Measurements from ENCODE around the gene TIMM10B. TPM values are rescaled to one million over a fixed set of nuclear protein-coding genes. Genes with fewer than 3 reads are reported as not detected.

The TIMM10B gene
- total and polyA plus RNA-seq, 9 of the 15 experiments (the other 6 are each of a cell fraction or from before 2014, with no cell fraction given) = 43.2 to 163 (median 57.0) TPM

DNA sequence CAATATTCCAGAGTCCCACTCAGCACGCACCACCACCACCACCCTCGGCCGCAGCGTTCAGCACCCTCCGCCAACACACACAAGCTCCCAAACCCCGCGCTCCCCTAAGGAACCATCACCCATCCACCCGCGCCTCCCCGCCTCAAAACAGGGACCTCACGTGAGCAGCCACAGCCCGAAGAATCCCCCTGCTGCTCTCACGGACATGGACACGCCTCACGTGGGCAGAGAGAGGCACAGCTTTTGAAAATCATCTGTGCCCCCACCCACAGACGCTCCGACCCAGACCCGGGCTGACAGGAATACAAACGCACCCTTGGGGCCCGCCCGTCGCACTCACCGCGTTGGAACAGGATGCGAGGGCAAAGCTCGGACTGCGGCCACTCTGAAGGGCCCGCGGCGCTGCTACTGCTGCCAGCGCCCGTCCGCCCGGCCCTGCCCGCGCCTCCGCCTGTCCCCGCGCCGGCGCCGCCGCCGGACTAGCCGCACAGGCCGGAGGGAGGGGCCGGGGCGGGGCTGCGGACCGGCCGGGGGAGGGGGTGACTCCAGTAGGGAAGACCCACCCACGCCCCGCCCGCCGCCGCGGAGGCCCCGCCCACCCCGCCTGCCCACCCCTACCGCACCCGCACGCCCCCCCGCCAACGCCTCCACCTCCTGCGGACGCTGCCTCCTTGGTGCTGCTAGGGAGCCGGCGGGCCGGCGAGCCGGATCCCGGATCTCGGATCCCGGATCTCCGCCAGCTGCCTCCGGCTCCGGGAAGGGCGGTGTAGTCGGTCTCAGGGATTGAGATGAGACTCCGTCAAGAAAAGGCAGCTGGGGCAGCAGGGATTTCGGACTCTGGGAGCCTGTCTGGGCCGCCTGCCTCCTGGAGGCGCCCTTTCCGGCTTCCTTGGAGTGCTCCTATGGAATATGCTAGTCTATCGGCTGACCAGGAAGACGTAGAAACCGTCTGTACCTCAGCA lies 7.6 kb upstream of the TIMM10B start, which contains the start of gene TRIM3 (continued):
- TF ChIP-seq, protein P1, sequence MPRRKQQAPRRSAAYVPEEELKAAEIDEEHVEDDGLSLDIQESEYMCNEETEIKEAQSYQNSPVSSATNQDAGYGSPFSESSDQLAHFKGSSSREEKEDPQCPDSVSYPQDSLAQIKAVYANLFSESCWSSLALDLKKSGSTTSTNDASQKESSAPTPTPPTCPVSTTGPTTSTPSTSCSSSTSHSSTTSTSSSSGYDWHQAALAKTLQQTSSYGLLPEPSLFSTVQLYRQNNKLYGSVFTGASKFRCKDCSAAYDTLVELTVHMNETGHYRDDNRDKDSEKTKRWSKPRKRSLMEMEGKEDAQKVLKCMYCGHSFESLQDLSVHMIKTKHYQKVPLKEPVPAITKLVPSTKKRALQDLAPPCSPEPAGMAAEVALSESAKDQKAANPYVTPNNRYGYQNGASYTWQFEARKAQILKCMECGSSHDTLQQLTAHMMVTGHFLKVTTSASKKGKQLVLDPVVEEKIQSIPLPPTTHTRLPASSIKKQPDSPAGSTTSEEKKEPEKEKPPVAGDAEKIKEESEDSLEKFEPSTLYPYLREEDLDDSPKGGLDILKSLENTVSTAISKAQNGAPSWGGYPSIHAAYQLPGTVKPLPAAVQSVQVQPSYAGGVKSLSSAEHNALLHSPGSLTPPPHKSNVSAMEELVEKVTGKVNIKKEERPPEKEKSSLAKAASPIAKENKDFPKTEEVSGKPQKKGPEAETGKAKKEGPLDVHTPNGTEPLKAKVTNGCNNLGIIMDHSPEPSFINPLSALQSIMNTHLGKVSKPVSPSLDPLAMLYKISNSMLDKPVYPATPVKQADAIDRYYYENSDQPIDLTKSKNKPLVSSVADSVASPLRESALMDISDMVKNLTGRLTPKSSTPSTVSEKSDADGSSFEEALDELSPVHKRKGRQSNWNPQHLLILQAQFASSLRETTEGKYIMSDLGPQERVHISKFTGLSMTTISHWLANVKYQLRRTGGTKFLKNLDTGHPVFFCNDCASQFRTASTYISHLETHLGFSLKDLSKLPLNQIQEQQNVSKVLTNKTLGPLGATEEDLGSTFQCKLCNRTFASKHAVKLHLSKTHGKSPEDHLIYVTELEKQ (CRISPR knock-in tag; IDR thresholded peaks at IDR 0.05) = no peak
- TF ChIP-seq, protein P2, sequence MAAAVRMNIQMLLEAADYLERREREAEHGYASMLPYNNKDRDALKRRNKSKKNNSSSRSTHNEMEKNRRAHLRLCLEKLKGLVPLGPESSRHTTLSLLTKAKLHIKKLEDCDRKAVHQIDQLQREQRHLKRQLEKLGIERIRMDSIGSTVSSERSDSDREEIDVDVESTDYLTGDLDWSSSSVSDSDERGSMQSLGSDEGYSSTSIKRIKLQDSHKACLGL (CRISPR knock-in tag; IDR thresholded peaks at IDR 0.05; ENCODE audit: borderline replicate concordance, poor library complexity, severe bottlenecking) = no peak
- TF ChIP-seq YY1 (IDR thresholded peaks at IDR 0.05; ENCODE audit: borderline replicate concordance in 1 of 3, control insufficient read depth in 1 of 3, extremely low read depth in 1 of 3, insufficient read depth in 3 of 3, insufficient read length in 1 of 3, insufficient replicate concordance in 2 of 3, low read depth in 1 of 3, low read length in 2 of 3) = no peak
- TF ChIP-seq, protein P3, sequence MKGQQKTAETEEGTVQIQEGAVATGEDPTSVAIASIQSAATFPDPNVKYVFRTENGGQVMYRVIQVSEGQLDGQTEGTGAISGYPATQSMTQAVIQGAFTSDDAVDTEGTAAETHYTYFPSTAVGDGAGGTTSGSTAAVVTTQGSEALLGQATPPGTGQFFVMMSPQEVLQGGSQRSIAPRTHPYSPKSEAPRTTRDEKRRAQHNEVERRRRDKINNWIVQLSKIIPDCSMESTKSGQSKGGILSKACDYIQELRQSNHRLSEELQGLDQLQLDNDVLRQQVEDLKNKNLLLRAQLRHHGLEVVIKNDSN (CRISPR knock-in tag; IDR thresholded peaks at IDR 0.05) = peak; percentile 67
- no peak for TF ChIP-seq EP400 (IDR thresholded peaks at IDR 0.05)
- TF ChIP-seq SREBF2 (CRISPR knock-in tag; IDR thresholded peaks at IDR 0.05) = no peak
- TF ChIP-seq ARID1B (IDR thresholded peaks at IDR 0.05) = no peak
- no peak for TF ChIP-seq MTA3 (IDR thresholded peaks at IDR 0.05; ENCODE audit: borderline replicate concordance)
- no peak for TF ChIP-seq ZNF695 (CRISPR knock-in tag; IDR thresholded peaks at IDR 0.05)
- TF ChIP-seq, protein P4, sequence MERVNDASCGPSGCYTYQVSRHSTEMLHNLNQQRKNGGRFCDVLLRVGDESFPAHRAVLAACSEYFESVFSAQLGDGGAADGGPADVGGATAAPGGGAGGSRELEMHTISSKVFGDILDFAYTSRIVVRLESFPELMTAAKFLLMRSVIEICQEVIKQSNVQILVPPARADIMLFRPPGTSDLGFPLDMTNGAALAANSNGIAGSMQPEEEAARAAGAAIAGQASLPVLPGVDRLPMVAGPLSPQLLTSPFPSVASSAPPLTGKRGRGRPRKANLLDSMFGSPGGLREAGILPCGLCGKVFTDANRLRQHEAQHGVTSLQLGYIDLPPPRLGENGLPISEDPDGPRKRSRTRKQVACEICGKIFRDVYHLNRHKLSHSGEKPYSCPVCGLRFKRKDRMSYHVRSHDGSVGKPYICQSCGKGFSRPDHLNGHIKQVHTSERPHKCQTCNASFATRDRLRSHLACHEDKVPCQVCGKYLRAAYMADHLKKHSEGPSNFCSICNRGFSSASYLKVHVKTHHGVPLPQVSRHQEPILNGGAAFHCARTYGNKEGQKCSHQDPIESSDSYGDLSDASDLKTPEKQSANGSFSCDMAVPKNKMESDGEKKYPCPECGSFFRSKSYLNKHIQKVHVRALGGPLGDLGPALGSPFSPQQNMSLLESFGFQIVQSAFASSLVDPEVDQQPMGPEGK (CRISPR knock-in tag; IDR thresholded peaks at IDR 0.05; ENCODE audit: borderline replicate concordance) = no peak
- TF ChIP-seq ATF1 (CRISPR knock-in tag; IDR thresholded peaks at IDR 0.05) = no peak
- TF ChIP-seq ATF1 (tag; IDR thresholded peaks at IDR 0.05) = no peak
- no peak for TF ChIP-seq ZFP30 (CRISPR knock-in tag; IDR thresholded peaks at IDR 0.05; ENCODE audit: borderline replicate concordance)
- no peak for TF ChIP-seq MECOM (CRISPR knock-in tag; IDR thresholded peaks at IDR 0.05)
- TF ChIP-seq, protein P5, sequence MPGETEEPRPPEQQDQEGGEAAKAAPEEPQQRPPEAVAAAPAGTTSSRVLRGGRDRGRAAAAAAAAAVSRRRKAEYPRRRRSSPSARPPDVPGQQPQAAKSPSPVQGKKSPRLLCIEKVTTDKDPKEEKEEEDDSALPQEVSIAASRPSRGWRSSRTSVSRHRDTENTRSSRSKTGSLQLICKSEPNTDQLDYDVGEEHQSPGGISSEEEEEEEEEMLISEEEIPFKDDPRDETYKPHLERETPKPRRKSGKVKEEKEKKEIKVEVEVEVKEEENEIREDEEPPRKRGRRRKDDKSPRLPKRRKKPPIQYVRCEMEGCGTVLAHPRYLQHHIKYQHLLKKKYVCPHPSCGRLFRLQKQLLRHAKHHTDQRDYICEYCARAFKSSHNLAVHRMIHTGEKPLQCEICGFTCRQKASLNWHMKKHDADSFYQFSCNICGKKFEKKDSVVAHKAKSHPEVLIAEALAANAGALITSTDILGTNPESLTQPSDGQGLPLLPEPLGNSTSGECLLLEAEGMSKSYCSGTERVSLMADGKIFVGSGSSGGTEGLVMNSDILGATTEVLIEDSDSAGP (CRISPR knock-in tag; IDR thresholded peaks at IDR 0.05) = no peak
